ENCODE data around the gene RAE1.

GRCh38 chr20:57330998-57331397 lies 20.1 kb upstream of the RAE1 start:
- TF ChIP-seq POLR2A (IDR thresholded peaks at IDR 0.05) = no peak
- TF ChIP-seq CTCF (IDR thresholded peaks at IDR 0.05) = no peak
